ENCODE results near the gene LMX1B.

GRCh38 chr9:126682113-126682810, 68.5 kb downstream of the LMX1B start:
- TF ChIP-seq CTCF (IDR thresholded peaks at IDR 0.05) (no peak), POLR2AphosphoS5 (IDR thresholded peaks at IDR 0.05) (no peak)

Data from stomach (tissue), 4 donors.